Keratinocyte (primary cell): Measurements from ENCODE around the gene TNNC1. TPM values are rescaled to one million over a fixed set of nuclear protein-coding genes. Genes with fewer than 3 reads are reported as not detected.

ENCODE experiments used
- DNase-seq: peaks from one replicate; pipeline ENCODE4 v3.0.0-alpha.2; 2011; ENCODE audit warnings: low read depth, missing footprints, low spot score
- FAIRE-seq: peaks from 2 replicates; lab custom pipeline; 2011; peaks lifted over from hg19 to GRCh38; lab: Jason Lieb, UNC
- H2AFZ ChIP-seq: 2 replicates; pipeline ENCODE4 v1.6.0; 2012; ENCODE audit warnings: low read length, control low read depth, inconsistent platforms; ENCODE audit not compliant: control insufficient read depth
- H3K27ac ChIP-seq: 2 replicates; pipeline ENCODE4 v1.5.1; 2011; ENCODE audit warnings: low read length; ENCODE audit not compliant: control insufficient read depth, insufficient read depth
- H3K27me3 ChIP-seq: 3 replicates; pipeline ENCODE4 v1.6.0; 2011; ENCODE audit warnings: low read length; ENCODE audit not compliant: control insufficient read depth, insufficient read depth; ENCODE audit errors: extremely low read depth
- H3K36me3 ChIP-seq, 2 experiments: 2 replicates in 1 of 2; 3 replicates in 1 of 2; pipeline ENCODE4 v1.5.1; 2011; ENCODE audit warnings: low read length in 2 of 2, mild to moderate bottlenecking in 1 of 2; ENCODE audit not compliant: control insufficient read depth in 2 of 2, insufficient read depth in 2 of 2; ENCODE audit errors: extremely low read depth in 1 of 2
- H3K4me1 ChIP-seq: 3 replicates; pipeline ENCODE4 v1.5.1; 2011; ENCODE audit warnings: low read length; ENCODE audit not compliant: control insufficient read depth, insufficient read depth; ENCODE audit errors: extremely low read depth
- H3K4me2 ChIP-seq: 3 replicates; pipeline ENCODE4 v1.6.0; 2011; ENCODE audit warnings: low read depth, low read length; ENCODE audit not compliant: control insufficient read depth, insufficient read depth; ENCODE audit errors: extremely low read depth
- H3K4me3 ChIP-seq, 3 experiments: fragments of 200-600 bp in 1 of 3; sonication (generic) in 1 of 3; 2 replicates in 2 of 3; 3 replicates in 1 of 3; pipeline ENCODE4 v1.5.1; 2011 to 2016; ENCODE audit warnings: low read length in 3 of 3, mild to moderate bottlenecking in 3 of 3, control low read depth in 2 of 3, inconsistent platforms in 1 of 3, low read depth in 1 of 3, mixed read lengths in 1 of 3, mixed run types in 1 of 3, moderate library complexity in 1 of 3; ENCODE audit not compliant: control insufficient read depth in 2 of 3, insufficient read depth in 2 of 3; ENCODE audit errors: extremely low read depth in 1 of 3
- H3K79me2 ChIP-seq: 2 replicates; pipeline ENCODE4 v1.6.0; 2012; ENCODE audit warnings: low read length; ENCODE audit not compliant: control insufficient read depth, insufficient read depth
- H3K9ac ChIP-seq: 3 replicates; pipeline ENCODE4 v1.6.0; 2011; ENCODE audit warnings: low read length; ENCODE audit not compliant: control insufficient read depth, insufficient read depth; ENCODE audit errors: extremely low read depth
- H3K9me1 ChIP-seq: 3 replicates; pipeline ENCODE4 v1.6.0; 2011; ENCODE audit warnings: low read length; ENCODE audit not compliant: control insufficient read depth, insufficient read depth; ENCODE audit errors: extremely low read depth
- H3K9me3 ChIP-seq: 2 replicates; pipeline ENCODE4 v1.5.1; 2012; ENCODE audit warnings: low read depth, low read length; ENCODE audit not compliant: control insufficient read depth
- H4K20me1 ChIP-seq: 3 replicates; pipeline ENCODE4 v1.6.0; 2011; ENCODE audit warnings: low read length; ENCODE audit not compliant: control insufficient read depth, insufficient read depth; ENCODE audit errors: extremely low read depth
- CTCF ChIP-seq, 3 experiments: IDR thresholded peaks in 1 of 3; conservative IDR thresholded peaks in 1 of 3; optimal IDR thresholded peaks in 1 of 3; 2 replicates in 2 of 3; 3 replicates in 1 of 3; pipeline versions ENCODE3 to v1.5.1; 2011; ENCODE audit warnings: low read length in 3 of 3, mild to moderate bottlenecking in 3 of 3, moderate library complexity in 2 of 3, control low read depth in 1 of 3, inconsistent platforms in 1 of 3; ENCODE audit not compliant: insufficient read depth in 2 of 3; ENCODE audit errors: extremely low read depth in 1 of 3
- EZH2 ChIP-seq: IDR thresholded peaks from one replicate; pipeline ENCODE4 v1.6.1; 2012; ENCODE audit warnings: inconsistent platforms, mild to moderate bottlenecking, low read length, moderate library complexity
- dilution Hi-C: fragments of 300-500 bp; cut with MboI; formaldehyde crosslinking; loops from one replicate; pipeline ENCODE4 v1.7.0; 2020; ENCODE audit warnings: low sequenced_read_pairs; ENCODE audit not compliant: extremely low pct_ligation_motif_present
- polyA plus RNA-seq, 5 experiments: library from polyadenylated mRNA; depleted of rRNA in 3 of 5; stranded (reverse) in 3 of 5; stranded (forward) in 1 of 5; unstranded in 1 of 5; fragments of >200 nt; gene quantifications; 1 replicate in 1 of 5; 2 replicates in 3 of 5; 3 replicates in 1 of 5; pipeline versions ENCODE4 v1.2.1 to v1.2.3, GENCODE V29; 2011 to 2012; ENCODE audit warnings: missing spikeins in 2 of 5, low read depth in 1 of 5, low replicate concordance in 1 of 5

The TNNC1 gene
- polyA plus RNA-seq, 1 donor (not counting 4 experiments of a cell fraction or from before 2014, with no cell fraction given): 0.33 TPM

- H2AFZ ChIP-seq: no peak overlapping the region
- dilution Hi-C loops: no loop called here
- no peaks in the 10 kb centered on the region for H4K20me1 ChIP-seq
- H3K9me1 ChIP-seq: no peaks in the 10 kb centered on the region
- FAIRE-seq (no peak), DNase-seq (no peak)
- no peaks in the 10 kb centered on the region for H3K9me3 ChIP-seq
- no peaks in the 10 kb centered on the region for H3K79me2 ChIP-seq
- H3K4me1 ChIP-seq: peaks cover 12% of the 10 kb centered on the region
- no peak overlapping the region for H3K4me3 ChIP-seq
- no peak overlapping the region for H3K27ac ChIP-seq
- TF ChIP-seq EZH2: no peak
- no peak for TF ChIP-seq CTCF (optimal IDR thresholded peaks at IDR 0.05 in 1 of 3, IDR thresholded peaks at IDR 0.05 in 1 of 3, conservative IDR thresholded peaks at IDR 0.05 in 1 of 3; ENCODE audit: extremely low read depth in 1 of 3, insufficient read depth in 2 of 3, low read length in 3 of 3)
- no peaks in the 10 kb centered on the region for H3K27me3 ChIP-seq
- H3K4me2 ChIP-seq: no peak overlapping the region
- H3K36me3 ChIP-seq: peaks cover 54 to 65% of the 10 kb centered on the region in 2 experiments
- no peak overlapping the region for H3K9ac ChIP-seq
These were observed 25.4 kb upstream of the TNNC1 start for GRCh38 chr3:52479037-52479876.

GRCh38 chr3:52477796-52478095 lies 23.9 kb upstream of the TNNC1 start:
- H3K4me1 ChIP-seq: no peaks in the 10 kb centered on the region
- dilution Hi-C loops: no loop called here

More at GRCh38 chr3:52477796-52478095, 23.9 kb upstream of the TNNC1 start:
- no peak overlapping the region for H3K27ac ChIP-seq
- H4K20me1 ChIP-seq: no peaks in the 10 kb centered on the region
- no peak for DNase-seq
- H3K4me3 ChIP-seq: no peak overlapping the region
- H3K9me3 ChIP-seq: no peaks in the 10 kb centered on the region
- no peak overlapping the region for H2AFZ ChIP-seq
- H3K9me1 ChIP-seq: no peaks in the 10 kb centered on the region
- H3K9ac ChIP-seq: no peak overlapping the region
- H3K36me3 ChIP-seq: peaks cover 65 to 75% of the 10 kb centered on the region in 2 experiments
- no peak for FAIRE-seq
- H3K4me2 ChIP-seq: no peak overlapping the region
- TF ChIP-seq EZH2 (no peak), CTCF (optimal IDR thresholded peaks at IDR 0.05 in 1 of 3, IDR thresholded peaks at IDR 0.05 in 1 of 3, conservative IDR thresholded peaks at IDR 0.05 in 1 of 3; ENCODE audit: extremely low read depth in 1 of 3, insufficient read depth in 2 of 3, low read length in 3 of 3) (no peak)
- H3K79me2 ChIP-seq: no peaks in the 10 kb centered on the region
- H3K27me3 ChIP-seq: no peaks in the 10 kb centered on the region
